ENCODE measurements around the gene ARSG. TPM values are rescaled to one million over a fixed set of nuclear protein-coding genes. Genes with fewer than 3 reads are reported as not detected.
A peak's percentile ranks its signal among the peaks of the same experiment; 100 is the strongest.

The ARSG gene
- total and polyA plus RNA-seq, 2 of the 13 experiments (the other 11 are each of a cell fraction or from before 2014, with no cell fraction given) = 3.7 to 15.2 TPM

DNA sequence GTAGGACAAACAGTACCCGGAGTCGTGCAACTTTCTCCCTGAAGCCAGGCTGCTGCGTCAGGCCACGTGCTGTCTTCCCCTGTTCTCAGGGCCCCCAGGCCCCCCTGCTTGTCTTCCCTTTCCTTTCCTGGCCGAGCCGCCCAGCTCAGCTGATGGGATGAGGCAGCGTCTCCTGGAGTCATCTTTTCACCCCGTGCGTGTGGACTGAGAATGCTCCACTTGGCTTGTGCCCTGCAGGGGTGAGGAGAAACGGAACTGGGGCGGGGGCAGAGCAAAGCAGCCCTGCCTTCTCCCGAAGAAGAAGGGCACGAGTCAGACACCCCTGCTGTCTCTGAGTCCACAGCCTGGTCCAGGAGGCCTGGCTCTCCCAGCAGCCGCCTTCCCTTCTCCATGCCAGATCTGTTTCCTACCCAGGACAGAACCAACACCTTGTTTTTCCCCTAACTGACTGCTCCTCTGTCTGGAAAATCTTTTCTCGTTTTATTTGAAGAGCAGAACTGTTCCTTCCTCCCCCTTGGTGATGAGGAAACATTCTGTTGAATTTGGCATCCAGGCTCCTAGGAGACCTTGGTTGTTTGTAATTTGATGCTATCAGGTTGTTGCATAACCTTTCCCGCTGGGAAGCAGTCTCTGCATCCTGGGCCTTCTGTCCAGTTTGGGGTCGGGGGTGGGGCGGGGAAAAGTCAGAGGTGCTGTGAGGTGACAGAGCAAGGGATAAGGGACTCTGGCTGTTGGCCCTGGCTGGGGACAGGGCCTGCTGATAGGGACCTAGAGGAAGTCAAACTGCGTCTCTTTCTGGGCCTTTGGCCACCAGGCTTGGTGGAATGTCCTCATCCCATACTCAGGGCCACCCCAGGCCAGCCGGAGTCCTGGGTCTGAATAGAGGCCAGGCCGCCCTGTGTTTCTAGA, 87.2 kb downstream of the ARSG start (continued):
- TF ChIP-seq, protein P1, sequence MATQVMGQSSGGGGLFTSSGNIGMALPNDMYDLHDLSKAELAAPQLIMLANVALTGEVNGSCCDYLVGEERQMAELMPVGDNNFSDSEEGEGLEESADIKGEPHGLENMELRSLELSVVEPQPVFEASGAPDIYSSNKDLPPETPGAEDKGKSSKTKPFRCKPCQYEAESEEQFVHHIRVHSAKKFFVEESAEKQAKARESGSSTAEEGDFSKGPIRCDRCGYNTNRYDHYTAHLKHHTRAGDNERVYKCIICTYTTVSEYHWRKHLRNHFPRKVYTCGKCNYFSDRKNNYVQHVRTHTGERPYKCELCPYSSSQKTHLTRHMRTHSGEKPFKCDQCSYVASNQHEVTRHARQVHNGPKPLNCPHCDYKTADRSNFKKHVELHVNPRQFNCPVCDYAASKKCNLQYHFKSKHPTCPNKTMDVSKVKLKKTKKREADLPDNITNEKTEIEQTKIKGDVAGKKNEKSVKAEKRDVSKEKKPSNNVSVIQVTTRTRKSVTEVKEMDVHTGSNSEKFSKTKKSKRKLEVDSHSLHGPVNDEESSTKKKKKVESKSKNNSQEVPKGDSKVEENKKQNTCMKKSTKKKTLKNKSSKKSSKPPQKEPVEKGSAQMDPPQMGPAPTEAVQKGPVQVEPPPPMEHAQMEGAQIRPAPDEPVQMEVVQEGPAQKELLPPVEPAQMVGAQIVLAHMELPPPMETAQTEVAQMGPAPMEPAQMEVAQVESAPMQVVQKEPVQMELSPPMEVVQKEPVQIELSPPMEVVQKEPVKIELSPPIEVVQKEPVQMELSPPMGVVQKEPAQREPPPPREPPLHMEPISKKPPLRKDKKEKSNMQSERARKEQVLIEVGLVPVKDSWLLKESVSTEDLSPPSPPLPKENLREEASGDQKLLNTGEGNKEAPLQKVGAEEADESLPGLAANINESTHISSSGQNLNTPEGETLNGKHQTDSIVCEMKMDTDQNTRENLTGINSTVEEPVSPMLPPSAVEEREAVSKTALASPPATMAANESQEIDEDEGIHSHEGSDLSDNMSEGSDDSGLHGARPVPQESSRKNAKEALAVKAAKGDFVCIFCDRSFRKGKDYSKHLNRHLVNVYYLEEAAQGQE (IDR thresholded peaks at IDR 0.05; ENCODE audit: borderline replicate concordance in 1 of 2, low read depth in 1 of 2, low read length in 2 of 2) = no peak
- peak; percentile 51; the same call in 1 of the 2 replicates for TF ChIP-seq MYNN (CRISPR knock-in tag; IDR thresholded peaks at IDR 0.05; ENCODE audit: low read depth)
- TF ChIP-seq EZH2 (conservative IDR thresholded peaks at IDR 0.05; ENCODE audit: low read depth, low read length) = no peak
- peak; percentile 87; the same call in 1 of the 2 replicates for TF ChIP-seq HMG20B (CRISPR knock-in tag; conservative IDR thresholded peaks at IDR 0.05)
- TF ChIP-seq, protein P2, sequence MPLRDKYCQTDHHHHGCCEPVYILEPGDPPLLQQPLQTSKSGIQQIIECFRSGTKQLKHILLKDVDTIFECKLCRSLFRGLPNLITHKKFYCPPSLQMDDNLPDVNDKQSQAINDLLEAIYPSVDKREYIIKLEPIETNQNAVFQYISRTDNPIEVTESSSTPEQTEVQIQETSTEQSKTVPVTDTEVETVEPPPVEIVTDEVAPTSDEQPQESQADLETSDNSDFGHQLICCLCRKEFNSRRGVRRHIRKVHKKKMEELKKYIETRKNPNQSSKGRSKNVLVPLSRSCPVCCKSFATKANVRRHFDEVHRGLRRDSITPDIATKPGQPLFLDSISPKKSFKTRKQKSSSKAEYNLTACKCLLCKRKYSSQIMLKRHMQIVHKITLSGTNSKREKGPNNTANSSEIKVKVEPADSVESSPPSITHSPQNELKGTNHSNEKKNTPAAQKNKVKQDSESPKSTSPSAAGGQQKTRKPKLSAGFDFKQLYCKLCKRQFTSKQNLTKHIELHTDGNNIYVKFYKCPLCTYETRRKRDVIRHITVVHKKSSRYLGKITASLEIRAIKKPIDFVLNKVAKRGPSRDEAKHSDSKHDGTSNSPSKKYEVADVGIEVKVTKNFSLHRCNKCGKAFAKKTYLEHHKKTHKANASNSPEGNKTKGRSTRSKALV (CRISPR knock-in tag; IDR thresholded peaks at IDR 0.05) = peak; percentile 57; the same call in 1 of the 2 replicates
- no peak for TF ChIP-seq CC2D1A (CRISPR knock-in tag; IDR thresholded peaks at IDR 0.05)
- TF ChIP-seq, protein P3, sequence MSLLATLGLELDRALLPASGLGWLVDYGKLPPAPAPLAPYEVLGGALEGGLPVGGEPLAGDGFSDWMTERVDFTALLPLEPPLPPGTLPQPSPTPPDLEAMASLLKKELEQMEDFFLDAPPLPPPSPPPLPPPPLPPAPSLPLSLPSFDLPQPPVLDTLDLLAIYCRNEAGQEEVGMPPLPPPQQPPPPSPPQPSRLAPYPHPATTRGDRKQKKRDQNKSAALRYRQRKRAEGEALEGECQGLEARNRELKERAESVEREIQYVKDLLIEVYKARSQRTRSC (CRISPR knock-in tag; IDR thresholded peaks at IDR 0.05; ENCODE audit: low read depth) = no peak
- TF ChIP-seq SIN3A (IDR thresholded peaks at IDR 0.05; ENCODE audit: borderline replicate concordance, low read depth, low read length) = peak; percentile 71; the same call in 1 of the 2 replicates
- peak; percentile 61; the same call in 1 of the 2 replicates for TF ChIP-seq KLF13 (CRISPR knock-in tag; IDR thresholded peaks at IDR 0.05)
- TF ChIP-seq, protein P4, sequence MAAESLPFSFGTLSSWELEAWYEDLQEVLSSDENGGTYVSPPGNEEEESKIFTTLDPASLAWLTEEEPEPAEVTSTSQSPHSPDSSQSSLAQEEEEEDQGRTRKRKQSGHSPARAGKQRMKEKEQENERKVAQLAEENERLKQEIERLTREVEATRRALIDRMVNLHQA (CRISPR knock-in tag; IDR thresholded peaks at IDR 0.05) = no peak
- 0 out of 2 replicates have a peak, but pooled peaks have one; percentile 45 for TF ChIP-seq FIP1L1 (IDR thresholded peaks at IDR 0.05; ENCODE audit: borderline replicate concordance, insufficient read depth, low read depth, low read length)
- TF ChIP-seq SNRNP70 (IDR thresholded peaks at IDR 0.05; ENCODE audit: low read depth, low read length) = no peak
- no peak for TF ChIP-seq ZFP62 (CRISPR knock-in tag; IDR thresholded peaks at IDR 0.05)
- peak; percentile 80; the same call in 1 of the 2 replicates for TF ChIP-seq ZNF878 (CRISPR knock-in tag; IDR thresholded peaks at IDR 0.05)
- TF ChIP-seq ZNF839 (CRISPR knock-in tag; IDR thresholded peaks at IDR 0.05; ENCODE audit: borderline replicate concordance) = no peak
- peak; percentile 89 for TF ChIP-seq ETV5 (CRISPR knock-in tag; IDR thresholded peaks at IDR 0.05; ENCODE audit: borderline replicate concordance)
- no peak for TF ChIP-seq DNMT1 (CRISPR knock-in tag; IDR thresholded peaks at IDR 0.05)
- TF ChIP-seq, protein P5, sequence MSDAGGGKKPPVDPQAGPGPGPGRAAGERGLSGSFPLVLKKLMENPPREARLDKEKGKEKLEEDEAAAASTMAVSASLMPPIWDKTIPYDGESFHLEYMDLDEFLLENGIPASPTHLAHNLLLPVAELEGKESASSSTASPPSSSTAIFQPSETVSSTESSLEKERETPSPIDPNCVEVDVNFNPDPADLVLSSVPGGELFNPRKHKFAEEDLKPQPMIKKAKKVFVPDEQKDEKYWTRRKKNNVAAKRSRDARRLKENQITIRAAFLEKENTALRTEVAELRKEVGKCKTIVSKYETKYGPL (CRISPR knock-in tag; IDR thresholded peaks at IDR 0.05) = peak; percentile 99
- no peak for TF ChIP-seq ZFP36L2 (CRISPR knock-in tag; IDR thresholded peaks at IDR 0.05)
- TF ChIP-seq, protein P6, sequence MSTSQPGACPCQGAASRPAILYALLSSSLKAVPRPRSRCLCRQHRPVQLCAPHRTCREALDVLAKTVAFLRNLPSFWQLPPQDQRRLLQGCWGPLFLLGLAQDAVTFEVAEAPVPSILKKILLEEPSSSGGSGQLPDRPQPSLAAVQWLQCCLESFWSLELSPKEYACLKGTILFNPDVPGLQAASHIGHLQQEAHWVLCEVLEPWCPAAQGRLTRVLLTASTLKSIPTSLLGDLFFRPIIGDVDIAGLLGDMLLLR (CRISPR knock-in tag; IDR thresholded peaks at IDR 0.05) = peak; percentile 88
